ENCODE data around the gene NRG3.

Gene NRG3

DNA sequence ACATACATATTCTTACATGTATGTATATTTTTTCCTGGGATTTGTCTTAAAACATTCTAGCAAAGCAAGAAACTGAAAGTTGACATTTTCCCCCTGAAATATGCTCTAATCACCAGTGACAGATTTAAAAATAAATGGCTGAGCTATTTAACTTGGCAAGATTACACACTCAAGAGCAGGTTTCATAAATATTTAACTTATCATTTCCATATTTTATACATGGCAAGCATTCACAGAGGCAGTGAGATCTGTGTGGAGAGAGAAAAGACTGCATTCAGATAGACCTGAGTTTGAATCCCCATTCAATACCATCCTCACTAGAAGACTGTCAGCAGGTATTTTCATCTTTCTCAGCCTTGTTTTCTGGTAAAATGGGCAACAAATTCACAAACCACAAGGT, 1043.0 kb downstream of the NRG3 start:
- DNase-seq (ENCODE audit: low read depth in 1 of 2, low spot score in 1 of 2): no peak
- in situ Hi-C loops (cut with HindIII; ENCODE audit: low pct_unique_long_range_greater_than_20kb, low sequenced_read_pairs): no loop called here
- no peak for TF ChIP-seq JUND (IDR thresholded peaks at IDR 0.05; ENCODE audit: low read depth)

GRCh38 chr10:82922046-82922445, 1047.1 kb downstream of the NRG3 start:
- no peak for TF ChIP-seq JUND (IDR thresholded peaks at IDR 0.05; ENCODE audit: low read depth)
- no peak for DNase-seq (ENCODE audit: low read depth in 1 of 2, low spot score in 1 of 2)
- in situ Hi-C loops (cut with HindIII; ENCODE audit: low pct_unique_long_range_greater_than_20kb, low sequenced_read_pairs): no loop called here

GRCh38 chr10:82922755-82923154, 1047.8 kb downstream of the NRG3 start:
- in situ Hi-C loops (cut with HindIII; ENCODE audit: low pct_unique_long_range_greater_than_20kb, low sequenced_read_pairs): no loop called here
- DNase-seq (ENCODE audit: low read depth in 1 of 2, low spot score in 1 of 2): no peak
- no peak for TF ChIP-seq JUND (IDR thresholded peaks at IDR 0.05; ENCODE audit: low read depth)

GRCh38 chr10:82924711-82925110, 1049.7 kb downstream of the NRG3 start:
- no peak for TF ChIP-seq JUND (IDR thresholded peaks at IDR 0.05; ENCODE audit: low read depth)
- in situ Hi-C loops (cut with HindIII; ENCODE audit: low pct_unique_long_range_greater_than_20kb, low sequenced_read_pairs): no loop called here
- no peak for DNase-seq (ENCODE audit: low read depth in 1 of 2, low spot score in 1 of 2)

DNA sequence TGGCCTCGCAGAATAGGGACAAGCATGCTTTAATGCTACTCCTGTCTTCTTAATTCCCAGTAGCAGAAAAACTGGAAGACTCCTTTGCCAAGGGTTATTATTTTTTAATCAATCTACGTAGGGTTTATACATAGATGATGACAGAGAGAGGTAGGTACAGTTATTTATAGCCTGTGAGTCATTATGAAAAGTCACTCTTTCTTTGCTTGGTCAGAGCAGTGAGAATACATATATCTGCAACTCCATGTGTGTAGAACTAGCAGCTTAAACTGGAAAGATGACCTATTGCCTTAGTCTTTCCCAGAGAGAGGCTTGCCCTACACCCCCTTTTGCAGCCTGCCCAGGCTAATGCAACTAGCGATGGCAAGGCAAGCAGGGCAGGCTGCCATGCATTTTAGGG, 1050.6 kb downstream of the NRG3 start:
- TF ChIP-seq JUND (IDR thresholded peaks at IDR 0.05; ENCODE audit: low read depth): no peak
- DNase-seq (ENCODE audit: low read depth in 1 of 2, low spot score in 1 of 2): no peak
- in situ Hi-C loops (cut with HindIII; ENCODE audit: low pct_unique_long_range_greater_than_20kb, low sequenced_read_pairs): no loop called here

- DNase-seq (ENCODE audit: low read depth in 1 of 2, low spot score in 1 of 2): no peak
- no peak for TF ChIP-seq JUND (IDR thresholded peaks at IDR 0.05; ENCODE audit: low read depth)
- in situ Hi-C loops (cut with HindIII; ENCODE audit: low pct_unique_long_range_greater_than_20kb, low sequenced_read_pairs): no loop called here
Observed at GRCh38 chr10:82932451-82932850, 1057.5 kb downstream of the NRG3 start.

GRCh38 chr10:82934429-82934828, 1059.4 kb downstream of the NRG3 start:
- TF ChIP-seq JUND (IDR thresholded peaks at IDR 0.05; ENCODE audit: low read depth): no peak
- peak in 1 of 2 experiments; percentile 43 for DNase-seq (ENCODE audit: low read depth in 1 of 2, low spot score in 1 of 2)
- in situ Hi-C loops (cut with HindIII; ENCODE audit: low pct_unique_long_range_greater_than_20kb, low sequenced_read_pairs): no loop called here

- in situ Hi-C loops (cut with HindIII; ENCODE audit: low pct_unique_long_range_greater_than_20kb, low sequenced_read_pairs): no loop called here
- no peak for TF ChIP-seq JUND (IDR thresholded peaks at IDR 0.05; ENCODE audit: low read depth)
- no peak for DNase-seq (ENCODE audit: low read depth in 1 of 2, low spot score in 1 of 2)
Observed at GRCh38 chr10:82934947-82935346, 1060.0 kb downstream of the NRG3 start.

- TF ChIP-seq JUND (IDR thresholded peaks at IDR 0.05; ENCODE audit: low read depth): no peak
- DNase-seq (ENCODE audit: low read depth in 1 of 2, low spot score in 1 of 2): peak in 1 of 2 experiments; percentile 66
- in situ Hi-C loops (cut with HindIII; ENCODE audit: low pct_unique_long_range_greater_than_20kb, low sequenced_read_pairs): no loop called here
Observed at GRCh38 chr10:82938331-82938730, 1063.3 kb downstream of the NRG3 start.

DNA sequence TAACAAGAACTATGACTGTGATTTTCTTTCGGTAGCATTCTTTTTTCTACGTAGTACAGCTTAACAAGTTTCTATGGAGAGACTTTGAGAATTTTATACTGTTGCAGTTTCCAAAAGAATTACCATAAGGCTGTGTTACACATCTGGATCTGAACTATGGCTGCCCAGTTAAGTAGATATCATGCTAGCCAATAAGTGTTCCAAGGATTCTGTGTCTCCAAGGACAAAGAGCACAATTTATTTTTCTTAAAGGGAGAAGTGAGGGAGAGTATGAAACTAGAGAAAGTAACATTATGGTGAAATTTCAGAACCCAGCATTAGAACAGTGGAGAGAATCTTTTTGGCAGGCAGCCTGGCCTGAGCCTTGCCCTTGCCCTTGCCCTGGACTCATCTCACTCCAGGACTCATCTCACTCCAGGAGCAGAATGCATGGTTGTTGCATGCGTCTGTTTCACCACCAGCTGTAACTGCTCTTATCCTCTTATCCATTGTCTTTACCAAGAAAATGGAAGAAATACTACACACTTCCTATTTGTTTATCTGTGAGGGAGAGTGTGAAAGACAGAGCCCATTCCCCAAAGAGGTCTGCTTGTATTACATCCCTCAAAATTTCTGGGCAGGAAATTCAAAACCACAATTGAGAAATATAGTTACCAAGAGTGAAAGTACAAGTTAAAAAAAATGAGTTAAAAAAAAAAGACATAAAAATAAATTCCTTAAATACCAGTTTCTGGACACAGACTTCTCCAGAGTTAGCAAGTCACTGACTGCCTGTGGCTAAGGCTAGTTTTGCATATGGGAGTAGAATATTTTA, 1067.5 kb downstream of the NRG3 start:
- no peak for TF ChIP-seq JUND (IDR thresholded peaks at IDR 0.05; ENCODE audit: low read depth)
- DNase-seq (ENCODE audit: low read depth in 1 of 2, low spot score in 1 of 2): no peak
- in situ Hi-C loops (cut with HindIII; ENCODE audit: low pct_unique_long_range_greater_than_20kb, low sequenced_read_pairs): no loop called here

GRCh38 chr10:82943142-82943541, 1068.1 kb downstream of the NRG3 start:
- no peak for TF ChIP-seq JUND (IDR thresholded peaks at IDR 0.05; ENCODE audit: low read depth)
- no peak for DNase-seq (ENCODE audit: low read depth in 1 of 2, low spot score in 1 of 2)
- in situ Hi-C loops (cut with HindIII; ENCODE audit: low pct_unique_long_range_greater_than_20kb, low sequenced_read_pairs): no loop called here

- no peak for DNase-seq (ENCODE audit: low read depth in 1 of 2, low spot score in 1 of 2)
- in situ Hi-C loops (cut with HindIII; ENCODE audit: low pct_unique_long_range_greater_than_20kb, low sequenced_read_pairs): no loop called here
- TF ChIP-seq JUND (IDR thresholded peaks at IDR 0.05; ENCODE audit: low read depth): no peak
Observed at GRCh38 chr10:82949816-82950575, 1075.0 kb downstream of the NRG3 start.

DNA sequence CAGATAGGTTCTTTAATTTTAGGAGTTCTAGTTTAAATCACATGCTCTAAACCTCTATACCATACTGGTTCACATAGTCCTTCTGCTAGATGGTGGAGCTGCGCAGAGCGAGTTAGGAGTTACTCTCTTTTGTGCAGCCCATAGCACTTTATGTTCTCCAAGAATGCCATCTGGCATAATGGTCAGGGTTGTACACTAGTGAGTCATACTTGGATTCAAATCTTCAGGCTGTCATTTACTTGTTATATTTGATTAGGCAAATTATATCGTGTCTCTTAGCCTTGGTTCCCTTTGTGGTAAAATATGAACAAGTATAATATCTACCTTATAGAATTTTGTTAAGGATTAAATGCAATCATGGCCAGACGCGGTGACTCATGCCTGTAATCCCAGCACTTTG, 1078.3 kb downstream of the NRG3 start:
- no peak for TF ChIP-seq JUND (IDR thresholded peaks at IDR 0.05; ENCODE audit: low read depth)
- in situ Hi-C loops (cut with HindIII; ENCODE audit: low pct_unique_long_range_greater_than_20kb, low sequenced_read_pairs): no loop called here
- DNase-seq (ENCODE audit: low read depth in 1 of 2, low spot score in 1 of 2): peak in 1 of 2 experiments; percentile 30

All from T47D (cell line).